GM23248 (cell line): Measurements from ENCODE around the gene AGMO.

Experiments used
- EZH2 ChIP-seq: fragments of 200-600 bp; sonication (generic); IDR thresholded peaks from 2 replicates; pipeline ENCODE4 v1.6.1; 2018; ENCODE audit warnings: antibody characterized with exemption, mild to moderate bottlenecking; ENCODE audit not compliant: insufficient read depth, poor library complexity, severe bottlenecking
- EZH2phosphoT487 ChIP-seq: fragments of 200-600 bp; sonication (generic); IDR thresholded peaks from 2 replicates; pipeline ENCODE4 v1.6.1; 2018; ENCODE audit warnings: antibody characterized with exemption, moderate library complexity, mild to moderate bottlenecking, low read depth; ENCODE audit not compliant: insufficient read depth

GRCh38 chr7:15411019-15411418 lies 150.8 kb downstream of the AGMO start:
- no peak for TF ChIP-seq EZH2
- no peak for TF ChIP-seq EZH2phosphoT487
